NCI-H345 (cell line): ENCODE measurements around the gene PARD3B.

Source experiments
- DNase-seq: peaks from one replicate; lab custom pipeline; 2025; lab: John Stamatoyannopoulos, UW

PARD3B gene

GRCh38 chr2:205273627-205274026, 728.4 kb downstream of the PARD3B start:
- DNase-seq = no peak

DNA sequence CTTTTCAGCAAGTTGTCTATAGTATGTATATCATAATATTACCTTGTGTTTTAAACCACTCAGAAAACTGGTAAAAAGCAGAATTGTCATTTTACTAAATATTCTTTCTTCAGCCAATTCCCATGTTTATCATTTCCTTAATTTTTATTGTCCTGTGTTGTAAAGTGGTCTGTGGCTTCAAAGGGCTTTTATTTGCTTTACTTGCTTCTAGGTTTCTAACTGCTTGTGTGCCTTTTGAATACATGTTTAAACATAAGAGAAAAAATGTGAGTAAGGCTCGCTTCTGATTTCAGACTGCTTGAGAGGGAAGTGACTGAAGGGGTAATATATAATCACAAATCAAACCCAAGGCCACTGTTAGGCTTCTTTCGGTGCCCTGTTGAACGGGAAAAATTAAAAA, 729.5 kb downstream of the PARD3B start:
- no peak for DNase-seq

GRCh38 chr2:205276116-205276777, 731.0 kb downstream of the PARD3B start:
- DNase-seq = no peak

- peak; percentile 77 for DNase-seq
Observed at GRCh38 chr2:205280596-205281236, 735.4 kb downstream of the PARD3B start.

GRCh38 chr2:205283736-205284270, 738.5 kb downstream of the PARD3B start:
- no peak for DNase-seq

DNA sequence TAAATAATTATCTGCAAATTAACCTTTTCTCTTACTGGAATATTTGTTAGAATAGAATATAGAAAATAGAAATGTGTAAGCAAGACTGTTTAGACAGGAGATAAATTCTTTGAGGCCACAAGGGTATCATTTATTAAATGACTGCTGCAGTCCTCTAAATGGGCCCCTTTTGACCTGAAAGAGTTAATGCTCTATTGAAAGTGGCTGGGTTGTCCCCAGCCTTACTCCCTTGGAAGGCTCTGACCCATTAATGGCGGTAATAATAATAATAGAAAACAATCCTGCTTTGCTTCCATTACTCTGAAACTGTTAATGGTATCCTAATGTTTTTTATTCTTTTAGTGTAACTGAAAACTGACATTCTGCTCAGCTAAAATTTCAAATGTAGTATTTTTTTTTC, 739.1 kb downstream of the PARD3B start:
- no peak for DNase-seq

- DNase-seq = no peak
Observed at GRCh38 chr2:205287316-205287715, 742.0 kb downstream of the PARD3B start.

DNA sequence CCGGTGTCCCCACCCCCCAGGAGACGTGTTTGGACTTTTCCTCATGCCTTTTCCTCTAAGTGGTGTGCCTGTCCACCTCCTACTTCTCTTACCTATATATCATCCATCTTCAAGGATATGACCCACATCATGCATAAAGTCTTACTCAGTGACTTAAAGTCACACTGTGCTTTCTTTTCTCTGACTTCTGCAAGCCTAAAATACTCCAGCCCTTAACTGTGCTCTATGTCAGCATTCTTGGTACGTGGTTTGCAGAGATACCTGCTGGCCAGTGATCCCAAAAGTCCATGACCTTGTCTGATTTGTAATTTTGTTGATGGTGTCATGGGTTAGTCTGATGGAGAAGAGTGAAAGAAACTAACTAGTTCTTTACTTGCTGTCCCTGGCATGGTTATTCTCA, 743.4 kb downstream of the PARD3B start:
- no peak for DNase-seq

GRCh38 chr2:205290299-205290698, 745.0 kb downstream of the PARD3B start:
- DNase-seq = no peak

DNA sequence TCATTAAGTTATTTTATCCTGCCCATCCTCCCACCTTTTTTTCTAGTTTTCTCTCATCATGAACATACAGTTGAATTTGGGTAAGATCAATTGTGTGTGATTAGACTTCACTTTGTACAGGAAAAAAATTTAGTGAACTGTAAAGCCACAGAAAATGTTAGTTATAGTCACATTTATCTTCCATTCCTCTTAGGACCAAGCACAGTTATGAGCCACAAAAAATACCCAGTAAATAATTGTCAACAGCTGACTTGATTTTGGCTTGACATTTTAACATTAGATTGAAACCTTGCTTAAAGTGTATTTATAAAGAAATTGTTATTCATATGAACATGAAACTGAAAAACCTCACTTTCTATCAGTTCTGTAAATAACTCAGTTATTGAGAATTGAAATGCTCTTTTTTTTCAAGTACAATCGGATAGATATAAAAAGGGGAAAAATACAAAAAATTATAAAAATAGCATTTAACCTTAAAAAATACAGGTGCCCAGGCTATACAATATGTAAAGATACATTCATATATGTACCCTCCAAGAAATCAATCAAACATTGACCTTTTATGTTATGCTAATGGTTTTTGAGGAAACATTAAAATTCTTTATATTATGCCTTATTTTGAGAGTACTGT, 747.5 kb downstream of the PARD3B start:
- DNase-seq = no peak

GRCh38 chr2:205293559-205293958, 748.3 kb downstream of the PARD3B start:
- DNase-seq = no peak

DNA sequence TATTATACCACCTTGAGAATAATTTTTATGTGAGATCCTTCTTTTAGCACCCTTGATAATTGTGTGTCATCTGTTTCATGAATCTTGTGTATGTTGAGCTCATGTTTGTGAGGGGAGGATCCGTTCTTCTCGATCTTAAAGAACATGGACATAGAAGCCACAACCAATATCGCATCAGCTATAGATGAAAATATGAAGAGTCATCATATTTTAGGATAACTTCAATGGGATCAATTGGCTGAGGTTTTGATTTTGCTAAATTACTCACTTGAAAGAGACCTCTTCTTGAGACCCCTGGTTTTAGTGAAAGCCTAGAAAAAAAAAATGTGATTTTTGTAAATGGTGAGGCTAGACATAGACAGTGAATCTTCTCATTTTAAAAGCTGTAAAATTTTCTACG, 751.7 kb downstream of the PARD3B start:
- DNase-seq = no peak

- no peak for DNase-seq
Observed at GRCh38 chr2:205297368-205297767, 752.1 kb downstream of the PARD3B start.

DNA sequence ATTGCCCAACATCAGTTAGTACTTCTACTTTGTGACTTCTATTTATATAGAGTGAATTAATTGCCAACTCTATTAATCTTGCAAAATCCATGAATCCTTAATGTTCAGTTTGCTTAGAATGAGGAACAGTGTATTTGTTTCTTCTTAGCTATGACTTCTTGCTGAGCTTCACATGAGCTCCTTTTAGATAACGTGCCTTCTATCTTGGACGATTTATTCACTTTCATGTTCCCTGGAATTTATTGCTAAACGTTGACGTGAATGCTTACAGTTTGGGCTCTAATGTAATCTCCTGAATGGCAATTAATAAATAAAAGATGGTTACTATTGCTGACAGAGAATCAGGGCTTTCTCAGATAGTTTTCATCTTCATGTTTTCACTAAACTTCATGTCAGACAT, 752.6 kb downstream of the PARD3B start:
- DNase-seq = no peak

- no peak for DNase-seq
Observed at GRCh38 chr2:205311201-205311600, 765.9 kb downstream of the PARD3B start.

GRCh38 chr2:205321231-205321630, 776.0 kb downstream of the PARD3B start:
- DNase-seq = no peak

GRCh38 chr2:205323929-205324328, 778.7 kb downstream of the PARD3B start:
- DNase-seq = no peak

- DNase-seq = no peak
Observed at GRCh38 chr2:205324355-205324754, 779.1 kb downstream of the PARD3B start.

- DNase-seq = no peak
Observed at GRCh38 chr2:205333351-205333750, 788.1 kb downstream of the PARD3B start.

- no peak for DNase-seq
Observed at GRCh38 chr2:205337274-205337673, 792.0 kb downstream of the PARD3B start.

DNA sequence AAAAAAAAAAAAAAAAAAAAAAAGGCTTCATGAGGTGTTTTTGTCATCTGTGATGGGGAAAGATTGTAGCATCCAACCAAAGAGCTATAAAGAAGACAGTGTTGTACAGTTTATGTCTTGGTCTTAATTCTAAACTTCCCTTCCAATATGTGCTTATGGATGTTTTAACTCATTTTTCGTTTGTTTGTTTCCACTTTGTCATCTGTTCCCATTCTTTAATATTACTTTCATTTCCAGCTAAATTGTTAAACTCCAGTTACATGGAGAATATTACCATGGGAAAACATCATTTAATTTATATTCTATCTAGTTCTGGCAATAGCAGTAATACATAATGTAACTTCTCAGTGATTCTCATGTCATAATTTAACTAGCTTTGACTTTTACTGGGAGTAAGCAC, 792.9 kb downstream of the PARD3B start:
- no peak for DNase-seq

DNA sequence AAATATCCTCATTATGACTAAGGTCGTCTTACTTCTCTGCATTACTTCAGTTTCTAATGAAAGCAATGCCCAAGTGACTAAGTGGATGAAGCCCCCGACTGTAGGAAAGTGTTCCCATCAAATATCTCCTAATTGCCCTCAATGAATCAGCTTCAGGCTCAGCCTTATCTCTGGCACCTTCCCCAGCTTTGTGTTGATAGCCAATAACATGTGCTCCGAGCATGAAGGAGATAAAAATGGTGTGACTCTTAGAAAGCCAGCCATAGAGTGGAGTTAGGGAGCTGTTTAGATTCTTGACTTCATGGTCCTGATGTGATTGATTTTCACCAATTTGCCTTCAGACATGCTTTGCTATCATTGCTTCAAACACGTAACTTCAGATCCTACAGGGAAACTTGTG, 797.8 kb downstream of the PARD3B start:
- no peak for DNase-seq

DNA sequence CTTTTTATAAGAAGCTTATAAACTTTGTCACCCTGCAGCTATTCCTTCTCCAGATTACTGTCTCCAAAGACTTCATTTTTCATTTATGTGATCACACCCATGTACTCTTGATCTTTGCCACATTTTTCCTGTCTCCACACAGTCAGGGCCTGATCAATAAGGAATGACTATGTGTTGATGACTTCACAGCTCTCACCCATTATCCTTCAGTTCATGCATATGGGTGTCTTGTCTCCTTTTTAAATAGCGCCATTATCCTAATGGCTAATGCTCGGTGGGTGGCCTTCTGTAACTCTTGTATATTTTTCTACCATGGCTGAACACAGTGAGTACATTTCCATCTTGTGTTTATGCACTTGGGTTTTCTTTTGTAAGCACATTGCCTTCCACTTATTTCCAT, 801.4 kb downstream of the PARD3B start:
- no peak for DNase-seq
